Nephron (organoid): ENCODE data around the gene LYPD4.

ENCODE experiments used
- H3K27ac Mint-ChIP-seq, 3 experiments: 2 replicates each; pipeline ENCODE4 v1.8.0; 2020; ENCODE audit warnings: mixed read lengths in 3 of 3, mild to moderate bottlenecking in 2 of 3, moderate library complexity in 1 of 3
- H3K27me3 Mint-ChIP-seq: 2 replicates; pipeline ENCODE4 v1.8.0; 2021; ENCODE audit warnings: low read depth, mild to moderate bottlenecking, moderate library complexity, mixed read lengths
- H3K36me3 Mint-ChIP-seq: 2 replicates; pipeline ENCODE4 v1.8.0; 2020; ENCODE audit warnings: low read depth, mixed read lengths
- H3K4me1 Mint-ChIP-seq: 2 replicates; pipeline ENCODE4 v1.8.0; 2020; ENCODE audit warnings: mixed read lengths
- H3K4me3 Mint-ChIP-seq, 3 experiments: 2 replicates each; pipeline ENCODE4 v1.8.0; 2020; ENCODE audit warnings: mild to moderate bottlenecking in 3 of 3, mixed read lengths in 3 of 3, moderate library complexity in 2 of 3
- H3K9me3 Mint-ChIP-seq: 2 replicates; pipeline ENCODE4 v1.8.0; 2020; ENCODE audit warnings: mixed read lengths
- TF ChIP-seq, protein P1 (sequence below), 3 experiments: fragments of 200-600 bp; sonication (generic); IDR thresholded peaks; one replicate each; pipeline ENCODE4 v1.5.0; 2021; ENCODE audit warnings: antibody characterized with exemption in 3 of 3; ENCODE audit not compliant: unreplicated experiment in 3 of 3

LYPD4 gene

DNA sequence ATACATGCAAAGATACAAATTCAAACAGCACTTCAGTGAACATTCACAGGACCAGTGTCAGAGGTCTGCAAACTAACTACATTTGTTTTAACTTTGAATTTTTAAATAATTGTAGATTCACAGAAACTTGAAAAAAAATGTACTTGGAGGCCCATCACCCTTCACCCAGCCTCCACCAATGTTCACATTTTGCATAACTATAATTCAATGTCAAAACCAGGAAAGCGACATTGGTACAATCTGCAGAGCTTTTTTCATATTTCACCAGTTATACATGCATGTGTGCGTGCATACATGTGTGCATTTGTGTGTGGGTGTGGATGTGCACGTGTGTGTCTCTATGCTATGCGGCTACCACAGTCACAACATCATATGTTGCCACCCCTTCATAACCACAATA, 29.2 kb downstream of the LYPD4 start:
- no peak overlapping the region for H3K4me3 Mint-ChIP-seq
- no peaks in the 10 kb centered on the region for H3K9me3 Mint-ChIP-seq
- H3K27ac Mint-ChIP-seq, result no peak overlapping the region
- TF ChIP-seq, protein P1, sequence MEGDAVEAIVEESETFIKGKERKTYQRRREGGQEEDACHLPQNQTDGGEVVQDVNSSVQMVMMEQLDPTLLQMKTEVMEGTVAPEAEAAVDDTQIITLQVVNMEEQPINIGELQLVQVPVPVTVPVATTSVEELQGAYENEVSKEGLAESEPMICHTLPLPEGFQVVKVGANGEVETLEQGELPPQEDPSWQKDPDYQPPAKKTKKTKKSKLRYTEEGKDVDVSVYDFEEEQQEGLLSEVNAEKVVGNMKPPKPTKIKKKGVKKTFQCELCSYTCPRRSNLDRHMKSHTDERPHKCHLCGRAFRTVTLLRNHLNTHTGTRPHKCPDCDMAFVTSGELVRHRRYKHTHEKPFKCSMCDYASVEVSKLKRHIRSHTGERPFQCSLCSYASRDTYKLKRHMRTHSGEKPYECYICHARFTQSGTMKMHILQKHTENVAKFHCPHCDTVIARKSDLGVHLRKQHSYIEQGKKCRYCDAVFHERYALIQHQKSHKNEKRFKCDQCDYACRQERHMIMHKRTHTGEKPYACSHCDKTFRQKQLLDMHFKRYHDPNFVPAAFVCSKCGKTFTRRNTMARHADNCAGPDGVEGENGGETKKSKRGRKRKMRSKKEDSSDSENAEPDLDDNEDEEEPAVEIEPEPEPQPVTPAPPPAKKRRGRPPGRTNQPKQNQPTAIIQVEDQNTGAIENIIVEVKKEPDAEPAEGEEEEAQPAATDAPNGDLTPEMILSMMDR (IDR thresholded peaks at IDR 0.05; ENCODE audit: unreplicated experiment in 3 of 3), result no peak
- no peaks in the 10 kb centered on the region for H3K36me3 Mint-ChIP-seq
- H3K4me1 Mint-ChIP-seq, result no peaks in the 10 kb centered on the region
- no peaks in the 10 kb centered on the region for H3K27me3 Mint-ChIP-seq

DNA sequence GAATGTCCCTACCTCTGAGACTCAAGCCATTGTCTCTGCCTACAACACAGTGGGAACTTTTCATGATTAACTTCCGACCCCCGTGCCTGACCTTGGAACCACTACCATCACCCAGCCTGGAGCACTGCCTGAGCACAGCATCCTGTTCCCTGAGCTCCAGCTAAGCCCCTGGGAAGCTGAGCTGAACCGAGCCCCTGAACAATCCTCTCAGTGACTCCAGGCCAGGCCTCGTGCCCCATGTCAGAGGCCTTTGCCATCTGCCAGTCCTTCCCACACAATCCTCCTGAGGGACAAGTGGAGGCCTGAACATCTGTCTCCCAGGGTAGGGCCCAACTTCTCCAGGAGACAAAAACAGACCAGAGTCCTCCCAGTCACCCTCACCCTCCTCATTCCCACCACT, 30.6 kb downstream of the LYPD4 start:
- H3K27ac Mint-ChIP-seq, result no peak overlapping the region
- H3K36me3 Mint-ChIP-seq, result no peaks in the 10 kb centered on the region
- no peak overlapping the region for H3K4me3 Mint-ChIP-seq
- TF ChIP-seq, protein P1 (IDR thresholded peaks at IDR 0.05; ENCODE audit: unreplicated experiment in 3 of 3), result no peak
- H3K9me3 Mint-ChIP-seq, result no peaks in the 10 kb centered on the region
- no peaks in the 10 kb centered on the region for H3K27me3 Mint-ChIP-seq
- H3K4me1 Mint-ChIP-seq, result no peaks in the 10 kb centered on the region

DNA sequence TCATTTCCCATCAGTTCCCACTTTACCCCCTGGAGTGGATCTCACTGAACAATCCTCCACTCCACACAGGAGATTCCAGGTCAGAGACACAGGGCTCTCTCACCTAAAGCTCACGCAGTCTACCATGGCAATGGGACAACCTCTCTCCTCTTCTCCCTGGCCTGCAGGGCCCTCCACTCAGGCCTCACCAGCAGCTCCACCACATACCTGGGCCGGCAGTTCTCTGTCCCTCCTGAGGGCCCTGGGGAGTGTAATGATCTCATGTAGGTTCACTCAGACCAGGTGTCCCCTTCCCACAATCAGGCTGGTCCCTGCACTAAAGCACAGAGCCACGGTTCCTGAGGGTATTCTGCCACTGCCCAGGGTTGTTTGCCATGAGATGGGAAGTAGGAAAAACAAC, 32.5 kb downstream of the LYPD4 start:
- Mint-ChIP-seq H3K36me3 (no peaks in the 10 kb centered on the region), H3K27ac (no peak overlapping the region), H3K9me3 (no peaks in the 10 kb centered on the region), H3K27me3 (no peaks in the 10 kb centered on the region), H3K4me3 (no peak overlapping the region), H3K4me1 (no peaks in the 10 kb centered on the region)
- TF ChIP-seq, protein P1 (IDR thresholded peaks at IDR 0.05; ENCODE audit: unreplicated experiment in 3 of 3), result no peak

DNA sequence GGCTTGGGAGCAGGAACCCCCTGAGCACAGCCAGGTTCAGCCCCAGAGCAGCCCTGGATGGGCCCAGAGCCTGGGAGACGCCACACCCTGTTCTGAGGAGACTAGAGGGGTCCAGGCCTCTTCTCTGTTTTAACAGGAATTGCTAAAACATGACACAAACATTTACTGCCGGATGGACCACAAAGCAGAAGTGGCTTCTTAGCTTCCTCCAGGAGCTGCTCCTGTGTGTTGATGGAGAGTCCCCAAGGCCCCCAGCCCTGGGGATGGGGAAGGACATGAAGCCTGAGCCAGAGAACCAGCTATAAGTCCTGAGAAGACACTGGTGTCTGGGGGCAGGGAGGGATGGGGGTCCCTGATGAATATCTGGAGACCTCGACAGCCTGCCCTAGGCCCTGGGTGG, 33.4 kb downstream of the LYPD4 start:
- Mint-ChIP-seq H3K4me3 (no peak overlapping the region), H3K9me3 (no peaks in the 10 kb centered on the region), H3K36me3 (no peaks in the 10 kb centered on the region), H3K27ac (no peak overlapping the region), H3K4me1 (no peaks in the 10 kb centered on the region), H3K27me3 (peaks cover 2% of the 10 kb centered on the region)
- TF ChIP-seq, protein P1 (IDR thresholded peaks at IDR 0.05; ENCODE audit: unreplicated experiment in 3 of 3), result no peak

DNA sequence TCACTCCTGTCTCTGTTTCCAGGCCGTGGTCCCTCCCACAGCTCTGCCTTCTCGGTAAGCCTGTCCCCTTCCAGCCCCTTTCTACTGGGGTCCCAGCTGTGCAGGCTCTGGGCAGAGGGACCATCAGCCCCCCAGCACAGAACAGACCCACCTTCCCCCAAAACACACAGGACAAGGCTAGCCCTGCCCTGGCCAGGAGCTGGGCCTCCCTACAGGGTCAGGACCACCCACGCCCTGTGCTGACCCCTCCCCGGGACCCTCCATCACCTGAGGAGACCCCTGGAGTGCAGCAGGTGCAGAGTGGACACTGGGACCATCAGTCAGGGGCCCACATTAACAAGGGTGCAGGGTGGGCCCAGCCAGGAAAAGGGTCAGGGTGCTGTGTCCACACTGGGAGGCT, 34.2 kb downstream of the LYPD4 start:
- H3K4me3 Mint-ChIP-seq, result no peak overlapping the region
- H3K27me3 Mint-ChIP-seq, result peaks cover 7% of the 10 kb centered on the region
- TF ChIP-seq, protein P1 (IDR thresholded peaks at IDR 0.05; ENCODE audit: unreplicated experiment in 3 of 3), result no peak
- H3K36me3 Mint-ChIP-seq, result no peaks in the 10 kb centered on the region
- H3K9me3 Mint-ChIP-seq, result no peaks in the 10 kb centered on the region
- H3K27ac Mint-ChIP-seq, result no peak overlapping the region
- H3K4me1 Mint-ChIP-seq, result no peaks in the 10 kb centered on the region

DNA sequence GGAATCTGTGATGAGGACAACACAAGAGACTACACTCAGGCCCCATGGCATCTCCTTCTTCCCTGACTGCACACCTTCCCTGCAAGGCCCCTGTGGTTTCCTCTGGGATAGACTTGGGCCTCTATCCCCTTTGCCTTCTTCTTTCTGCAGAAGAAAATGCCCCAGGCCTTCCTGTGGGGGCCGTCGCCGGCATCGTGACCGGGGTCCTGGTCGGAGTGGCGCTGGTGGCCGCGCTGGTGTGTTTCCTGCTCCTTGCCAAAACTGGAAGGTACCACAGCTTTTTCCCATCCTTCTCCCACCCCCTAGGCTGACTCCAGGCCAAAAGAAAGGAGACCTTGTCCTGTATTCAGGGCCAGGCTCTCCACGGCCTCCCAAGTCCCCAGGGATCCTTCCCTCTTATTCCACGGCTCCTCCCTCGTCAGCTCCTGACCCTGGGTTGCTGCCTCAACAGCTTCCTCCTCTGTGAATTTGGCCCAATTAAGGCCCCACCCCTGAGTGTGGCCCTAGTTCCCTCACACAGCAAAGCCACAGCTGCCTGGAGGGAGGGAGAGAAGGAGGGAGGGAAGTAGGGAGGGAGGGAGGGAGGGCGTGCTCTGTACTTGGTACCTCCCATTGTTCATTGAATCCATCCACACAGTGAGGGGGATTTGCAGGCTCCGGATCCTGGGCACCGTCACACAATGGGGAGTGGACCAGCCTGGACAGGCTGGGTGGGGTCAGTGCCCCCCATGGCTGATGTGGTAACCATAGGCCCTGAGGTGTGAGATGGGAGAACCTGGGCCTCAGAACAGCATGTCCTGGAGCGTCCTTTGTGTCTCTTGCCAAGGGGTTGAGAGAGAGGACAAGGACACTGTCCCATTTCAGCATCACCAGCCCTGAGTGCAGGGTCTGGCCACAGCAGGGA, 35.6 kb downstream of the LYPD4 start:
- Mint-ChIP-seq H3K27ac (no peak overlapping the region), H3K36me3 (no peaks in the 10 kb centered on the region), H3K27me3 (peaks cover 7% of the 10 kb centered on the region), H3K4me3 (no peak overlapping the region), H3K4me1 (no peaks in the 10 kb centered on the region), H3K9me3 (no peaks in the 10 kb centered on the region)
- TF ChIP-seq, protein P1 (IDR thresholded peaks at IDR 0.05; ENCODE audit: unreplicated experiment in 3 of 3), result no peak
